Lung microvascular endothelial cell (primary cell): Measurements from ENCODE around the gene CTBP2. TPM values are rescaled to one million over a fixed set of nuclear protein-coding genes. Genes with fewer than 3 reads are reported as not detected.

Experiments used
- DNase-seq, 2 donors: peaks; one replicate each; pipeline versions ENCODE4 v3.0.0 to v3.0.0-alpha.2; 2010; ENCODE audit warnings: low read depth in 2 of 2
- total RNA-seq: library from RNA; depleted of rRNA; stranded (reverse); fragments of >200 nt; gene quantifications from 2 replicates; pipeline ENCODE4 v1.2.1, GENCODE V29; 2014

The CTBP2 gene
- total RNA-seq, 1 donor from 2014 or later, result 79.6 TPM

DNA sequence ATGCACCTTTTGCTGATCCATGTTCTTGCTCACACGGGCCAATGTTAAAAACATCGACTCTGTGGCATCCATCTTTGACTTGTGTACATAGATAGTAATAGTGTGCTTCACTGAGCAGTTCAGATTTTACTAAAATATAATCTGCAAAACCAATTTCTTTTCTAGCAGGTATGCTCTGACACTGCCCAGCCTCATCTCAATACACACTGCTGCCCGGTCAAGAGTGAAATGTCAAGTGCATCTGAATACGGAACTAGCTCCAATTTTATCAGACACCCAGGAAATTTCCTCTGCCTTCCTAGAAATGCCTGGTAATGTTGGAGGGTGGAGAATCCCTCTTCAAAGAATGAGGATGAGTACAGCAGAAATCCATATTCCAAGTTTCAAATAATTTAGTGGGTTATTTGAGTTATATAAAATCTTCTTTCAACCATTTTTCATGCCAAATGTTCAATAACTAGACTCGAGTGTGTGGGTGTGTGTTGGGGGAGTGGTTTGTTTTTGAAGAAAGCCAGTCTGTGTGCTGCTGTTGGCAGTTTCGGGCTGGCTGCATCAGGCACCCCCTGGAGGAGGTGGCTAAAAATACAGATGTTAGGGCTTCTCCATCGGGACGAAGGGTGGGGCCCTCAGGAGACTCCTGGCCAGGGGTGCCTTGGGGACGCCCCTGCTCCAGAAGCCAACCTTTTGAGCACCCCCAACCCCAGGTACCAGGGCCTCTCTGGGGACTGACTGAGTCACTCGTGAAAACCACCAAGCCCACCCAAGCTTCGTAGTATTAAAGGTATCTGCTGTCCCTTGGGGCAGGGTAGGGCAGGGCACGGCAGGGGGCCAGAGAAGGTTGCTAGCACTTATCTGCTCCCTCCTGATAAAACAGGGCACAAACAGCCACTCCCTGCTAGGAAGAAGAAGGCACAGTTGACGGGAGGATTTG is 15.4 kb downstream of the CTBP2 start:
- DNase-seq, result peak; percentile 54 to 56

DNA sequence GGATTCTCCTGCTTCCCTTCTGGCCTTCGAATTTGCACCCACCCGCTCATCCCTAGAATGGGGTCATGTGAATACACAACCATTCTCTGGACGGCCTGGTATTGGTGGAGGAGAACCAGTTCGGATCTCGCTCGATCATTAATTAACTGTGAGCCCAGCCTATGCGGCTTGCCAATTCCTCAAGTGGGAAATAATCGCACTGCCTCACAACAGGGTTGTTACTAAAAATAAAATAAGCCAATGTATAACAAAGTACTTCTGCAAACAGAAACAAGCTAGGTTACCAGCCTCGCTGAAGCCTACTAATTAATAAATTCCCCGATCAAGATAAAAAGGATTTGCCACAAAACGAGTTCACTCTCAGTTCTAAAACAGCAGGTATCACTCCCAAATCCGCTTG is 16.2 kb downstream of the CTBP2 start:
- DNase-seq, result no peak

- DNase-seq, result no peak
These were observed 17.4 kb downstream of the CTBP2 start for GRCh38 chr10:125142946-125143345.

DNA sequence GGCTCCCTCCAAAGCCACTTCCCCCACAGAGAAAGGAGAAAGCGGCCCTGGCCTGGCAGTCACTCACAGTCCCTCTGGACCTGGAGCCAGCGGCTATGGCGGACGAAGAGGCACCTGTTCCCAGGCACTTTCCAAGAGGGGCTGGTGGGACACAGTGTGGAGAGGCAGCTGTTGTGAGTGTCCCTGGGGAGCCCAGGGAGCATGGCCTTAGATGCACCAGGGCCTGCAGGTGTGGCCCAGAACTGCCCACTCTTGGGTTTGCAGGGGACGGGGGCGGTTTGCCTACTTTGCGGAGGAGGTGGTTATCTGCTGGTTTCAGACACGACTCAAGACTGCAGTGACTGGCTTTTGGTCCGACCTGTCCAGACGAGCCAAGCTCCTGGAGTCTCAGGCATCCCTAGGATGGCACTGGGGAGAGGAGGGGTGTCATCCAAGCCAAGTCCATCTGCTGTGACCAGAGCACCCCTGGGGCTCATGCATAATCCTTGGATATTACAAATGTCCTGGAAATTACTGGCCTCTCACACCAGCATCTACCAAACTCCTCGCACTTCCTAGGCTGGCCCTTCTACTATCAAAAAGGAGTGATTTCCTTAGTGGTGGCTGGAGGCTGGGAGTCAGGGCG is 18.4 kb downstream of the CTBP2 start:
- no peak for DNase-seq

DNA sequence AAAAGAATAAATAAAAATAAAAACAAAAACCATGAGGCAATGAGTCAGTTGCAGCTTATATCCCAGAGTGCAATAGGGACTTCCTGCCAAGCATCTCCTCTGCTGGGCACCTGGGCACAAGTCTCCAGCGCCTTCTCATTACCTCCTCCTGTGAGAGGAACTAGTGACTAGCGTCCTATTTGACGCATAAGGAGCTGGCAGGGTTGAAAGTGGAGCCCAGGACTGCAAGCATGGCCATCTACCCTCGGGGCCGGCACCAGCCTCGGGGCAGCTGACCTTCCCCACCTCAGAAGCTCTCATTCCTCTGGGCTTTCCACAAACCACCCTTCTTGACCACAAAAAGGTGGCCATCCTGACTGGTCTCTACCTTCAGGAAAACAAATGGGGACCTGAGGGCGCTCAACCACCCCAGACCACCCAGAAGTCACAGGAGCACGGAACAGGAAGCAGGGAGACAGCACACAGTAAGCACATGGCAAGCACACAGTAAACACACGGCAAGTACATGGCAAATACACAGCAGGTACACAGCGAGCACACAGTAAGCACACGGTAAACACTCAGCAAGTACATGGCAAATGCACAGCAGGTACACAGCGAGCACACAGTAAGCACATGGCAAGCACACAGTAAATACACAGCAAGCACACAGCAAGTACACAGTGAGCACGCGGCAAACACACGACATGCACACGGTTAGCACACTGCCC is 19.1 kb downstream of the CTBP2 start:
- no peak for DNase-seq

DNA sequence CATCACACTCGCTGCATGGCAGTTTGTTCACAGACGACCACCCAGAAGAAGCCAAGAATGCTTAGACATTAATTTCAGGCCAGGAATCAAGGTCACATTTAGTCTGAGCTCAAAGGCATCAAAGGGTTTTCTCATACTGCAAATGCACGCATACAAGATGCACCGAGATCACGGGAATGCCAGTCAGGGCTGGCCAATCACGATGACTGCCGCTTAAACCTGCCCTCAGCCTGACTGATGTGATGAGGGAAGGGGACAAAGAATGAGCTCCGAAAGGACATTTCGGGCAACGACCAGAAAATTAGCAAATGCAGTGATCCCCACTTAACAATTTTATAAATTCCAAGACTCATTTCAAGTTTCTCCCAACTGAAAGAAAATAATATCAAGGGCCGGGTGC is 20.2 kb downstream of the CTBP2 start:
- no peak for DNase-seq

- DNase-seq, result peak; percentile 28 to 34
These were observed 22.5 kb downstream of the CTBP2 start for GRCh38 chr10:125137601-125138438.

DNA sequence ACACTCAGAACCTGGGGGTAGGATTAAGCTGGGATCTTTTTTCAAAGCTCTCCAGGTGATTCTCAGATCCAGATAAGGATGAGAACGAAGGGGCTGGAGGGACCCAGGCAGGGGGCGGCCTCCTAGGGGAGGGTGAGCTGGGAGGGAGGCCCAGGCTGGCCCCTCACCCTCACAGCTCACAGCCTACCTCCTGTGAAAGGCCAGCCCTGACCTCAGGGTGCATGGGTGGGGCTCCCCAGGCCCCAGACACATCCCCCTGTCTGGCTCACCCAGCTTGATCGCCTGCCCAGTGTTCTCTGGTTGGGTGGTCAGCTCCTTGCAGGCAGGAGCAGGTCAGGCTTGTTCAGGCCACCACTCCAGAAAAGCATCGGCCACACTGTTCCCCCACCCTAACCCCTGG is 24.3 kb downstream of the CTBP2 start:
- DNase-seq, result no peak

DNA sequence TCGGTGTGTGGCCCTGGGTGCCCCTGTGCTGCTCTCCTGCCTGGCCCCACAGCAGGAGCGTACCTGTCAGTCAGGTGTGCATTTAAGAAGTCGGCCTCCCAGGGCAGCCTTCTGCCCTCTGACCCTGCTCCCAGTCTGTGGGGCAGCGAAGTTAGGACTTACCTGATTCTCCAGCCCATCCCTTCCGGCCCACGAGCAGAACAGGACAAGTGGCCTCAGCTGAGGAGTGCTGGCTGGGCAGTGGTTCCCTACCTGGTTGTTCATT is 24.7 kb downstream of the CTBP2 start:
- DNase-seq, result no peak

DNA sequence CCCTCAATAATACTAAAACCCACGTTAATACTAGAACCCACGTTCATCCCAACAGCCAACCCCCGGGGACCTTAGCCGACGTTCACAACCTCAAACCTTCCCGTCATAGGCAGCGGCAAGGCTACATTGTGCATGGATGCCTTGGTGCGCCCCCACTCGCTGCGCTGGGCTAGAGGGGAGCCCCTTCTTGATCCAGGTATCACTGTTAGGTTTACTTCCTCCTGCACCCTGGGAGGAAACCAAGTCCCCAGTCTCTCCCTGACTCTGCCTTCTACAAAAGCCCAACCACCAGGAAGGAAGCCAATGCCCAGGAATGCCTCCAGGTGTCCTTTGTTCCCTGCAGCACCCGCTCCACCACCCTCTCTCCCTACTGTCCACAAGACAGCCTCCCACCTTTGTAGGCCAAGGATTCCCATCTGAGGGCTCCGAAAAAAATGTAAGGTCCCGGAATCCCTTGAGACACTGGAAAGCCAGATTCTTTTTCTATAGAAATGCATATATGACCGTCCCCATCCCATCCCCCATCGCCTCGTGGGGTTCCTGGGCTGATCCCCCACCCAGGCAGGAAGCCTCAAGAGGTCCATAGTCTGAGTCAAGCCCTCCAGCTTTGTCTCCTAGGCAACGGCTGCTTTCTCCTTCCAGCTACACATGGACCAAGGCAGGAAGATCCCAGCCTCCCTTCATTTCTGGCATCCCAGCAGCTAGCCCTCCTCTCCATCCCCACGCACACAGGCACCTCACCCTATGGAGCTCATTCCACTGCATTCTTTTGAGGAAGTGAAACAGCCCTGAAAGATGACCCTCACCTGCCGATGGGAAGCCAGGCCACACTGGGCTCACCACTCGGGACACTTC is 25.2 kb downstream of the CTBP2 start:
- no peak for DNase-seq

DNA sequence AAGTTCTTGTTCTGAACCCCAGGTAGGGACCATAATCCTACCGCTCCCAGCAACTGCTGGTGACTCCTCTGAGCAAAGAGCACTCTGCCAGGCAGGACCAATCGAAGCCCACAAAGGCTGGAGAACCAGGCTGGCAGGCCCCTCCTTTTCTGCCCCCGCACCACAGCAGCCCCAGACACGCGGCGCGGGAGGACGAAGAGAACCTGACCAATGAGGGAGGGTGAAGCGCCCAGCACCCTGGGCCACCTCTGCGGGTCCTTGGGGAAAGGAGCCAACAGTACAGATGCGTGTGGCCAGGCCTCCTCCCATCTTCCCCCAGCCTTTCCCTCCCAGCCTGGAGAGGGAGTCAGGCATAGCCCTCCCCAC is 25.9 kb downstream of the CTBP2 start:
- no peak for DNase-seq

GRCh38 chr10:125133696-125134482 is 26.5 kb downstream of the CTBP2 start:
- no peak for DNase-seq

DNA sequence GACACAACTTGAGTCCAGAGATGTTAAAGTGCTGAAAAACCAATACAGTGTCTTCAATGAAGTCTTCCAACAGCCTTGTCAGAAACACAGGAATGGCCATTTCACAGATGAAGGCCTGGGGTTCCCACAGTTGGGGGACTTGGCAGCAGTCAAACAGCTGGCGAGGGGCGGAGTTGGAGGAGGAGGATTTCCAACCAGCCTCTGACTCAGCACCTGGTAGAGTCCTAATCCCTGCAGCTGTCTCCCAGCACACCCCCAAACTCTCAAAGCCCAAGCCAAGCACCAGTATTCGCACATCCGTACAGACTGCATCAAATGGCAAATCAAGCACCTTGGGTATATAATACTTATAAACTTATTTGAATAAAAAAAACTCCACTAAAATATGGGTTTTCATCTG is 28.0 kb downstream of the CTBP2 start:
- DNase-seq, result no peak

GRCh38 chr10:125130916-125131315 is 29.4 kb downstream of the CTBP2 start:
- no peak for DNase-seq

DNA sequence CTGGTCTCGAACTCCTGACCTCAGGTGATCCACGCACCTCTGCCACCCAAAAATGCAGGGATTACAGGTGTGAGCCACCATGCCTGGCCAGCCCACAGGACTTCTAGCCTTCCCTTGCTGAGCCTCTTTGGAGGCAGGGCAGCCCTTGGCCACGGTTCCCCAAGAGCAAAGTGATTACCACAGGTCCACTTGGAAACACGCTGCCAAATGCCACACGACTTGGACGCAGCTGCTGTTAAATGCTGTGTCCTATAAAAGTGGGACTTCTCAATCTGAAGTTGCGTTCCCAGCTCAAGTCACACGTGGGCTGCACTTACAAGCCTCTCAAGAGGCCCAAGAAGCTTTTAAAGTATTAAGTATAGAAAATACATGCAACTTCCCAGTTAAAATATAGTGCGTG is 30.1 kb downstream of the CTBP2 start:
- DNase-seq, result no peak

- DNase-seq, result no peak
These were observed 31.3 kb downstream of the CTBP2 start for GRCh38 chr10:125129076-125129458.

- DNase-seq, result no peak
These were observed 31.8 kb downstream of the CTBP2 start for GRCh38 chr10:125128397-125129075.

- DNase-seq, result no peak
These were observed 32.4 kb downstream of the CTBP2 start for GRCh38 chr10:125127986-125128385.

- no peak for DNase-seq
These were observed 33.3 kb downstream of the CTBP2 start for GRCh38 chr10:125127110-125127509.
